Measurements from ENCODE around the gene PRSS35.

DNA sequence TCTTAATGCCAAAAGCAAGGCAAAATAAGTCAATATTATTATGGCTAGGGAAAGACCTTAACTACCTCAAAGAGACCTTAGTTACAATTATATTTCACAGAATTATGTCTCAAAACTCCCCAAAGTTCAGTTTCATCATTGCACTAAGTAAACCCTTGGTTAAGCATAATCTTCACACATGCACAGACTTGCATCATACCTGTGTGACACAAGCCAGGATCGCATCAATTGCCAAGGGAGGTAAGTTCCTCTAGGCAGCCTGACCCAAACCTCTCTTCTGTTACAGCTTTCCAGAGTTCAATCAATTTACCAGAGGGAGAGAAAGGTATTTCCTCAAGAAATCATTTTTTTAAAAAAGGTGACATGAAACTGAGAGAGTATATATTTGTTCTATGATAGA lies 31.9 kb upstream of the PRSS35 start:
- TF ChIP-seq, protein P1, sequence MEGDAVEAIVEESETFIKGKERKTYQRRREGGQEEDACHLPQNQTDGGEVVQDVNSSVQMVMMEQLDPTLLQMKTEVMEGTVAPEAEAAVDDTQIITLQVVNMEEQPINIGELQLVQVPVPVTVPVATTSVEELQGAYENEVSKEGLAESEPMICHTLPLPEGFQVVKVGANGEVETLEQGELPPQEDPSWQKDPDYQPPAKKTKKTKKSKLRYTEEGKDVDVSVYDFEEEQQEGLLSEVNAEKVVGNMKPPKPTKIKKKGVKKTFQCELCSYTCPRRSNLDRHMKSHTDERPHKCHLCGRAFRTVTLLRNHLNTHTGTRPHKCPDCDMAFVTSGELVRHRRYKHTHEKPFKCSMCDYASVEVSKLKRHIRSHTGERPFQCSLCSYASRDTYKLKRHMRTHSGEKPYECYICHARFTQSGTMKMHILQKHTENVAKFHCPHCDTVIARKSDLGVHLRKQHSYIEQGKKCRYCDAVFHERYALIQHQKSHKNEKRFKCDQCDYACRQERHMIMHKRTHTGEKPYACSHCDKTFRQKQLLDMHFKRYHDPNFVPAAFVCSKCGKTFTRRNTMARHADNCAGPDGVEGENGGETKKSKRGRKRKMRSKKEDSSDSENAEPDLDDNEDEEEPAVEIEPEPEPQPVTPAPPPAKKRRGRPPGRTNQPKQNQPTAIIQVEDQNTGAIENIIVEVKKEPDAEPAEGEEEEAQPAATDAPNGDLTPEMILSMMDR (IDR thresholded peaks at IDR 0.05): no peak
- TF ChIP-seq POLR2A (IDR thresholded peaks at IDR 0.05): no peak
